ENCODE results near the gene JAM3.

DNA sequence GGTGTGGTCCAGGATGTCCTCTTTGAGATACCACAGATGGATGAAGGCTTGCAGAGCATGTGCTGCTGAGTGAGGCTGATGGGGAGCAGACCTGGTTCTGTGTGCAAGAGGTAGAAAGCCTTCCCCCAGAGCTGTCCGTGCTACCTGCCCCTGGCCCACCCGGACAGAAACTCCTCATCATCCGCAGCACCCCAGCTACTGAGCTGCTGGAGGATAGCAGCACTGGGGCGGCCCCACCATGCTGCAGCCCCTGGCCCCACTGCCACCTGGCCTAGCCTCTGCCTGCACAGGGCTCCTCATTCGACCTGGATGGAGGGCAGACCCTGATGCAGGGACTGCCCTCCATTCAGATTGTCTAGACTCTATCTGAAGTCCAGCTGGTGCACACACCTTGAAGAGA is 104.4 kb downstream of the JAM3 start:
- TF ChIP-seq EP300 (IDR thresholded peaks at IDR 0.05) (no peak), POLR2A (IDR thresholded peaks at IDR 0.05) (no peak)
- TF ChIP-seq, protein P1, sequence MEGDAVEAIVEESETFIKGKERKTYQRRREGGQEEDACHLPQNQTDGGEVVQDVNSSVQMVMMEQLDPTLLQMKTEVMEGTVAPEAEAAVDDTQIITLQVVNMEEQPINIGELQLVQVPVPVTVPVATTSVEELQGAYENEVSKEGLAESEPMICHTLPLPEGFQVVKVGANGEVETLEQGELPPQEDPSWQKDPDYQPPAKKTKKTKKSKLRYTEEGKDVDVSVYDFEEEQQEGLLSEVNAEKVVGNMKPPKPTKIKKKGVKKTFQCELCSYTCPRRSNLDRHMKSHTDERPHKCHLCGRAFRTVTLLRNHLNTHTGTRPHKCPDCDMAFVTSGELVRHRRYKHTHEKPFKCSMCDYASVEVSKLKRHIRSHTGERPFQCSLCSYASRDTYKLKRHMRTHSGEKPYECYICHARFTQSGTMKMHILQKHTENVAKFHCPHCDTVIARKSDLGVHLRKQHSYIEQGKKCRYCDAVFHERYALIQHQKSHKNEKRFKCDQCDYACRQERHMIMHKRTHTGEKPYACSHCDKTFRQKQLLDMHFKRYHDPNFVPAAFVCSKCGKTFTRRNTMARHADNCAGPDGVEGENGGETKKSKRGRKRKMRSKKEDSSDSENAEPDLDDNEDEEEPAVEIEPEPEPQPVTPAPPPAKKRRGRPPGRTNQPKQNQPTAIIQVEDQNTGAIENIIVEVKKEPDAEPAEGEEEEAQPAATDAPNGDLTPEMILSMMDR (IDR thresholded peaks at IDR 0.05) = no peak
